Testis (tissue), 2 donors: ENCODE data around the gene SH3GL1.

Experiments used
- POLR2A ChIP-seq: fragments of 450-650 bp; IDR thresholded peaks from one replicate; pipeline ENCODE4 v1.6.1; 2017; ENCODE audit warnings: antibody characterized with exemption, mild to moderate bottlenecking, moderate library complexity
- TF ChIP-seq, protein P1 (sequence below), 3 experiments: fragments of 450-650 bp in 2 of 3; fragments of 200-600 bp in 1 of 3; sonication (generic) in 1 of 3; IDR thresholded peaks; one replicate each; pipeline ENCODE4 v1.5.1; 2016 to 2019; ENCODE audit warnings: antibody characterized with exemption in 3 of 3, mild to moderate bottlenecking in 2 of 3, moderate library complexity in 1 of 3

- TF ChIP-seq, protein P1, sequence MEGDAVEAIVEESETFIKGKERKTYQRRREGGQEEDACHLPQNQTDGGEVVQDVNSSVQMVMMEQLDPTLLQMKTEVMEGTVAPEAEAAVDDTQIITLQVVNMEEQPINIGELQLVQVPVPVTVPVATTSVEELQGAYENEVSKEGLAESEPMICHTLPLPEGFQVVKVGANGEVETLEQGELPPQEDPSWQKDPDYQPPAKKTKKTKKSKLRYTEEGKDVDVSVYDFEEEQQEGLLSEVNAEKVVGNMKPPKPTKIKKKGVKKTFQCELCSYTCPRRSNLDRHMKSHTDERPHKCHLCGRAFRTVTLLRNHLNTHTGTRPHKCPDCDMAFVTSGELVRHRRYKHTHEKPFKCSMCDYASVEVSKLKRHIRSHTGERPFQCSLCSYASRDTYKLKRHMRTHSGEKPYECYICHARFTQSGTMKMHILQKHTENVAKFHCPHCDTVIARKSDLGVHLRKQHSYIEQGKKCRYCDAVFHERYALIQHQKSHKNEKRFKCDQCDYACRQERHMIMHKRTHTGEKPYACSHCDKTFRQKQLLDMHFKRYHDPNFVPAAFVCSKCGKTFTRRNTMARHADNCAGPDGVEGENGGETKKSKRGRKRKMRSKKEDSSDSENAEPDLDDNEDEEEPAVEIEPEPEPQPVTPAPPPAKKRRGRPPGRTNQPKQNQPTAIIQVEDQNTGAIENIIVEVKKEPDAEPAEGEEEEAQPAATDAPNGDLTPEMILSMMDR (IDR thresholded peaks at IDR 0.05), result no peak
- no peak for TF ChIP-seq POLR2A
Measured at GRCh38 chr19:4366666-4367335, 33.5 kb downstream of the SH3GL1 start.
